Epithelial cell of esophagus (primary cell): ENCODE results near the gene SLC44A1.
A peak's percentile ranks its signal among the peaks of the same experiment; 100 is the strongest.

Source experiments
- DNase-seq: peaks from one replicate; pipeline ENCODE4 v3.0.0; 2010; ENCODE audit warnings: low read depth
- H3K4me3 ChIP-seq: 2 replicates; pipeline ENCODE4 v1.5.1; 2011; ENCODE audit warnings: mild to moderate bottlenecking, low read length, control low read depth
- CTCF ChIP-seq: IDR thresholded peaks from 2 replicates; pipeline ENCODE4 v1.5.1; 2011; ENCODE audit warnings: low read depth, mild to moderate bottlenecking, low read length, control low read depth, inconsistent platforms; ENCODE audit not compliant: insufficient read depth; ENCODE audit errors: missing control alignments

SLC44A1 gene

DNA sequence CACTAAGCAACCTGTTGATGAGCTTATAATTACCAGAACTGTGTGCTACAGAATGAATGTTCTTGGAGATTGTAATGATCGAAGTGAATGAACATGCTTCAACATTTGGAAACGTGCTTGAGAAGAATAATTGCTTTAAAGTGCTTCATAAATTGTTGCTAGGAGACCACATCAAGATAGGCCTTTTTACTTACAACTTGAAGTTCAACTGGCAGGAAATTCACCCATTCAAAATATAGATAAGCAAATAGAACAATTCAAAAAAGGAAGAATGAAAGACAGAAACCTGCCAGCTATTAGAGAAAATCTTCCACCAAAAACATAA lies 38.0 kb upstream of the SLC44A1 start:
- TF ChIP-seq CTCF = no peak
- no peak for DNase-seq
- H3K4me3 ChIP-seq = no peak overlapping the region

DNA sequence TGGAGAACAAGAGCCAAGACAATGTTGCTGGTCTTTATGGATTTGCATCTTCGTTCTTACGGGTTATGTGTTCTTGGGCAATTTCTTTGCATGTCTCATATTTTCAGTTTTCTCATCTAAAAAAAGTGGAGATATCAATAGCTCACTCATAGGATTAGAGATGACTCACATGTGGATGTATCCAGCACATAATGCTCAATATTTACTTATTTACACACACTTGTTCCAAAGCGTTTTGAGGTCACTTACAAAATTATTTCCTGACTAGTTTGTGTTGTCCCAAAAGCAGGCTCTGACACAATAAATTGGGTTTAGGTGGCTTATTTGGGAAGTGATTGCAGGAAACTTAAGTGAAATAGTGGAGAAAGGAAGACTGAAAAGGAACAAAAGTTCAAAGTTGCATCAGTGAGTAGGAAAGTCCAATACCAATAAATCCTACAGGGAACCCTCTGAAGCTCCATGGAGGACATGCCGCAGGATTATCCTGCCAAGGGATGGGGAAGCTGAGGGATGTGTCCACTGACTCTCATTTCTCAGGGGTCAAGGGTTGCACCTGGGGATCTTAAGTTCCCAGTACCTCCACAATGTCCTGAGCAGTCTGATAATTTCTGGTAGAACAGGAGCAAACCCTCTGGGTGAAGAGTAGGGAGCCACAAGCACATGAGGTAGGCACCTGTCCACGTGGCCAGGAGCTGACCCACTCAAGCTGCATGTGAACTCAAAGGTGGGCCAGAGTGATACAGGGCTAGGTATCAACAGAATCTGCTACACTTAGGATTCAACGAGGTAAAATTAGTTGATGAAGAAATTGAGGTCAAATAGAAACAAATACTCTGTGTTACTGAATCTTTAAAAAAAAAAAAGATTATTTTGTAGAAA lies 37.4 kb upstream of the SLC44A1 start:
- TF ChIP-seq CTCF = no peak
- H3K4me3 ChIP-seq = no peak overlapping the region
- DNase-seq = peak; percentile 27

DNA sequence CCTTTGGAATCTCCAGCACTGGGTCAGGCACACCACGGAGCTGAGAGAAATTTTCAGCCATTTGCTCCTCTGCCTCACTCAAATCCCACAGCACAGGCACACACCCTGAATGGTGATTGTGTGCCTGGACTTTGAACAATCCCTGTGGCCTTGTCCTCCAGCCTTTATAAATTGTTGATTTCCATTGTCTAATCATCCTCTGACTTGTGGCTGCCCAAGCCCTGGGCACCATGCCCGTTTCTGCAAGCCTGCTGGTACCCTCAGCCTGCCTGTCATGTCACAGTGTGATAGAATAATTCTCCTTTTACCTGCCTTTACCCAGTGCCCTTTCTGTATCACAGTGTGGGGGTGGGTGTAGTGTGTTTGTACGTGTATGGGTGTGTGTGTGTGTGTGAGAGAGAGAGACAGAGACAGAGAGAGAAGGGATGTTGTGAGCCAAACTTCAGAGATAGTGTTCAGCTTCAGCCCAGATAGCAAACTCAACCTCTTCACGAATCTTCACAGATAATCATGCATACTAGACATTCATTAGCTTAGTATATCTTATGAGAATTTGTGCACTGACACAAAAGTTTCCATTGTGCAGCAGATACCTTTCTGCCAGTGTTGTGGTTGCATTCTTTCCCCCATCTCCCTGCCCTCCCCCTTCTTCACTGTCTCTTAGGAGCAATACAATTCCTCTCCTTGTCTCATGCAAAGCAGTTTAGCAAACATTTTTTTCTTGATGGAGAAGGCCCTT lies 27.8 kb upstream of the SLC44A1 start:
- H3K4me3 ChIP-seq = no peak overlapping the region
- no peak for TF ChIP-seq CTCF
- no peak for DNase-seq

DNA sequence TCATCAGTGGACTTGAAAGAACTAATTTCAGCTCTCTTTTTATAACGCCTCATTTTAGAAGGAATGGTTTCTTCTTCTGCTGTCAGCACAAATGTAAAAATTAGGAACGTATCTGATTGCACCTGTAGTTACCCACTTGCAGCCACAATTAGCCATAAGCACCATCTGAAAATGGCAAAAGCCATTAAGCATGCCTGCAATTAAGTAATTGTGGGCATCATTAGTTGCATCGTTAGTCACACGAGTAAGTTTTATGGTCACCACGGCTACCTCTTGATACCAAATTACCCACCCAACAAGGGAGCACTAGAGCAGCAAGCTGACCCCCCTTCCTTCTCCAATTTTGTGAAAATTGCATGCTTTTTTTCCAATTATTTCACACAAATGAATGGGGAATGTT lies 25.8 kb upstream of the SLC44A1 start:
- no peak for TF ChIP-seq CTCF
- no peak overlapping the region for H3K4me3 ChIP-seq
- no peak for DNase-seq

DNA sequence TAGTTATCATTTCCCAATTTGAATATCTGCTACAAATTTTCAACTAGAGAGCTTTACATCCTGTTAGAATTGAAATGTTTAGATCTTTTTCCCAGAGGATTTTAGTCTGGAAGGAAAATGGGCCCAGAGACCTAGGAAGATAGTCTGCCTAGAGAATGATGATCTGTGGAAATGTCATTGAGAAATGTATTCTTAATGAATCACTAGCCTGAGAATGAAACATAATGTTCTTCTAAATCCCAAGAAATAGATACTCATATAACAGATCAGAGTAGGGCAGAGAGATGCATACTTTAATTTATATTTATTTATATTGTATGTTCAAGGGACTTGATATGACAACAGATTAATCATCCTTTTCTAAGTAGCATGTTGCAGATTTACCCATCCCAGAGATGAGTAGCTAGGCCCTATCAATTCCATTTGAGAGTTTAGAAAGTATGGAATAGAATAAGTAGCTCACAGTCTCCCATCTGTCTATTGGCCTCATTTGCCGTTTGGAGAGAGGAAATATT lies 25.1 kb upstream of the SLC44A1 start:
- DNase-seq = no peak
- no peak overlapping the region for H3K4me3 ChIP-seq
- no peak for TF ChIP-seq CTCF

DNA sequence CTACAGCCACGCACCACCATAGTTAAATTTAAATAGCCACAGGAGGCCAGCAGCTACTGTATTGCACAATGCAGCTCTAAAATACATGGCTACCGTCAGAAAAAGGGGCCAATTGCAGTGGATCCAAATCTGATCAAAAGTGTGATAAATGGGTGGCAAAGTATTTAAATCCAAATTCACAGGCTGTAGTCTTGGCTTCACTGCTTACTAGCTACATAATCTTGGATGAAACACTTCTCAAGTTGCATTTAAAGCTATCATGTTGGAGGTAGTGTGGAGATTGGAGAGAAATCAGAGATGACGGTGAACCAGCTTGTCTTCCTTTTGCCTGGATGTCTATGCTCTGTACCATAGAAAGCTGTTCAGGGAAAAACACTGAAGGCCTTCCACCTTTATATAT lies 24.0 kb upstream of the SLC44A1 start:
- TF ChIP-seq CTCF = no peak
- no peak for DNase-seq
- no peak overlapping the region for H3K4me3 ChIP-seq
